Endometrial microvascular endothelial cells (primary cell): Measurements from ENCODE around the gene DOK6. TPM values are rescaled to one million over a fixed set of nuclear protein-coding genes. Genes with fewer than 3 reads are reported as not detected.
"Not testable (repeated sequence)": the region's sequence is repeated elsewhere in the genome, so short reads cannot be mapped to it uniquely, and the experiment has no call there.

ENCODE experiments used
- in situ Hi-C: cut with HindIII; loops from 2 replicates; pipeline ENCODE4 v1.10.0; 2017; ENCODE audit warnings: low sequenced_read_pairs, low pct_unique_long_range_greater_than_20kb; ENCODE audit errors: inconsistent ontology term
- total RNA-seq: library from RNA; depleted of rRNA; stranded (reverse); fragments of >200 nt; gene quantifications from one replicate; pipeline ENCODE4 v1.2.3, GENCODE V29; 2015; ENCODE audit errors: inconsistent ontology term

The DOK6 gene
- total RNA-seq, 1 donor from 2014 or later: not detected

- in situ Hi-C loops: no loop called here
Measured at GRCh38 chr18:69817335-69817940, 416.8 kb downstream of the DOK6 start.

- in situ Hi-C loops: no loop called here
Measured at GRCh38 chr18:69819460-69819859, 418.8 kb downstream of the DOK6 start.

GRCh38 chr18:69820538-69820937 lies 419.9 kb downstream of the DOK6 start:
- in situ Hi-C loops: no loop called here

- in situ Hi-C loops: no loop called here
Measured at GRCh38 chr18:69830189-69830588, 429.5 kb downstream of the DOK6 start.

- in situ Hi-C loops: not testable (repeated sequence)
Measured at GRCh38 chr18:69834980-69835379, 434.3 kb downstream of the DOK6 start.

- in situ Hi-C loops: no loop called here
Measured at GRCh38 chr18:69838003-69838402, 437.3 kb downstream of the DOK6 start.

GRCh38 chr18:69838620-69839411 lies 438.1 kb downstream of the DOK6 start:
- in situ Hi-C loops: no loop called here

GRCh38 chr18:69839497-69839896 lies 438.8 kb downstream of the DOK6 start:
- in situ Hi-C loops: no loop called here

- in situ Hi-C loops: no loop called here
Measured at GRCh38 chr18:69840001-69840400, 439.3 kb downstream of the DOK6 start.

GRCh38 chr18:69840445-69840844 lies 439.8 kb downstream of the DOK6 start:
- in situ Hi-C loops: no loop called here

- in situ Hi-C loops: no loop called here
Measured at GRCh38 chr18:69841117-69841516, 440.4 kb downstream of the DOK6 start.

GRCh38 chr18:69843015-69843414 lies 442.3 kb downstream of the DOK6 start:
- in situ Hi-C loops: no loop called here

GRCh38 chr18:69844656-69845055 lies 444.0 kb downstream of the DOK6 start:
- in situ Hi-C loops: no loop called here

GRCh38 chr18:69845593-69846506 lies 445.2 kb downstream of the DOK6 start:
- in situ Hi-C loops: no loop called here

- in situ Hi-C loops: no loop called here
Measured at GRCh38 chr18:69853051-69853450, 452.4 kb downstream of the DOK6 start.

GRCh38 chr18:69854455-69854854 lies 453.8 kb downstream of the DOK6 start:
- in situ Hi-C loops: no loop called here

GRCh38 chr18:69858897-69859296 lies 458.2 kb downstream of the DOK6 start:
- in situ Hi-C loops: no loop called here

- in situ Hi-C loops: not testable (repeated sequence)
Measured at GRCh38 chr18:69864802-69865201, 464.1 kb downstream of the DOK6 start.

GRCh38 chr18:69865776-69866175 lies 465.1 kb downstream of the DOK6 start:
- in situ Hi-C loops: no loop called here

GRCh38 chr18:69866212-69866611 lies 465.5 kb downstream of the DOK6 start:
- in situ Hi-C loops: no loop called here
